ENCODE results near the gene KRTAP16-1.
"Not testable (repeated sequence)": the region's sequence is repeated elsewhere in the genome, so short reads cannot be mapped to it uniquely, and the experiment has no call there.

The KRTAP16-1 gene

GRCh38 chr17:41287050-41287449 lies 22.1 kb downstream of the KRTAP16-1 start:
- no peaks in the 10 kb centered on the region for H3K9me3 ChIP-seq (ENCODE audit: insufficient read depth, low read length)
- H3K27ac ChIP-seq (ENCODE audit: low read depth, low read length) = no peak overlapping the region
- no peak overlapping the region for H3K9ac ChIP-seq (ENCODE audit: low read length)
- no peak overlapping the region for H3K4me3 ChIP-seq (ENCODE audit: insufficient read depth, low read length, poor library complexity, severe bottlenecking)
- H3K79me2 ChIP-seq (ENCODE audit: insufficient read depth, low read length) = no peaks in the 10 kb centered on the region
- H3K9me2 ChIP-seq (replicated peaks; ENCODE audit: insufficient read depth, low read length) = no peaks in the 10 kb centered on the region
- H3F3A ChIP-seq (ENCODE audit: insufficient read depth) = no peaks in the 10 kb centered on the region
- no peaks in the 10 kb centered on the region for H3K36me3 ChIP-seq (ENCODE audit: low read length)
- no peaks in the 10 kb centered on the region for H3K27me3 ChIP-seq (ENCODE audit: low read length)
- TF ChIP-seq EZH2phosphoT487 (conservative IDR thresholded peaks at IDR 0.05; ENCODE audit: low read length) (no peak), CTCF (IDR thresholded peaks at IDR 0.05; ENCODE audit: insufficient read depth, low read length, poor library complexity, severe bottlenecking) (no peak)
- H2AFZ ChIP-seq (ENCODE audit: low read depth, low read length, severe bottlenecking) = no peak overlapping the region
- H3K4me2 ChIP-seq (ENCODE audit: low read depth, low read length, poor library complexity, severe bottlenecking) = no peak overlapping the region
- H4K20me1 ChIP-seq (ENCODE audit: low read depth, low read length) = no peaks in the 10 kb centered on the region

- no peaks in the 10 kb centered on the region for H4K20me1 ChIP-seq (ENCODE audit: low read depth, low read length)
- no peak for TF ChIP-seq EZH2phosphoT487 (conservative IDR thresholded peaks at IDR 0.05; ENCODE audit: low read length)
Observed at GRCh38 chr17:41284546-41284945, 24.6 kb downstream of the KRTAP16-1 start.

GRCh38 chr17:41284043-41284442 lies 25.1 kb downstream of the KRTAP16-1 start:
- TF ChIP-seq CTCF (IDR thresholded peaks at IDR 0.05; ENCODE audit: insufficient read depth, low read length, poor library complexity, severe bottlenecking) (no peak), EZH2phosphoT487 (conservative IDR thresholded peaks at IDR 0.05; ENCODE audit: low read length) (no peak)
- H4K20me1 ChIP-seq (ENCODE audit: low read depth, low read length) = no peaks in the 10 kb centered on the region
- no peaks in the 10 kb centered on the region for H3K9me3 ChIP-seq (ENCODE audit: insufficient read depth, low read length)
- no peaks in the 10 kb centered on the region for H3F3A ChIP-seq (ENCODE audit: insufficient read depth)
- no peaks in the 10 kb centered on the region for H3K9me2 ChIP-seq (replicated peaks; ENCODE audit: insufficient read depth, low read length)
- no peak overlapping the region for H3K27ac ChIP-seq (ENCODE audit: low read depth, low read length)
- H2AFZ ChIP-seq (ENCODE audit: low read depth, low read length, severe bottlenecking) = no peak overlapping the region
- H3K27me3 ChIP-seq (ENCODE audit: low read length) = no peaks in the 10 kb centered on the region
- no peak overlapping the region for H3K4me3 ChIP-seq (ENCODE audit: insufficient read depth, low read length, poor library complexity, severe bottlenecking)
- H3K79me2 ChIP-seq (ENCODE audit: insufficient read depth, low read length) = no peaks in the 10 kb centered on the region
- H3K36me3 ChIP-seq (ENCODE audit: low read length) = no peaks in the 10 kb centered on the region
- no peak overlapping the region for H3K9ac ChIP-seq (ENCODE audit: low read length)
- H3K4me2 ChIP-seq (ENCODE audit: low read depth, low read length, poor library complexity, severe bottlenecking) = no peak overlapping the region

More at GRCh38 chr17:41284546-41284945, 24.6 kb downstream of the KRTAP16-1 start:
- H3K79me2 ChIP-seq (ENCODE audit: insufficient read depth, low read length) = no peaks in the 10 kb centered on the region
- no peaks in the 10 kb centered on the region for H3K9me2 ChIP-seq (replicated peaks; ENCODE audit: insufficient read depth, low read length)
- H3K27ac ChIP-seq (ENCODE audit: low read depth, low read length) = no peak overlapping the region
- H3K4me3 ChIP-seq (ENCODE audit: insufficient read depth, low read length, poor library complexity, severe bottlenecking) = no peak overlapping the region
- no peak overlapping the region for H3K4me2 ChIP-seq (ENCODE audit: low read depth, low read length, poor library complexity, severe bottlenecking)
- no peaks in the 10 kb centered on the region for H3K27me3 ChIP-seq (ENCODE audit: low read length)
- H3K9me3 ChIP-seq (ENCODE audit: insufficient read depth, low read length) = no peaks in the 10 kb centered on the region
- no peaks in the 10 kb centered on the region for H3K36me3 ChIP-seq (ENCODE audit: low read length)
- no peak overlapping the region for H3K9ac ChIP-seq (ENCODE audit: low read length)
- H2AFZ ChIP-seq (ENCODE audit: low read depth, low read length, severe bottlenecking) = no peak overlapping the region
- H3F3A ChIP-seq (ENCODE audit: insufficient read depth) = no peaks in the 10 kb centered on the region

- TF ChIP-seq CTCF (IDR thresholded peaks at IDR 0.05; ENCODE audit: insufficient read depth, low read length, poor library complexity, severe bottlenecking) = no peak
- TF ChIP-seq EZH2phosphoT487 (conservative IDR thresholded peaks at IDR 0.05; ENCODE audit: low read length) = no peak
- no peaks in the 10 kb centered on the region for H3K79me2 ChIP-seq (ENCODE audit: insufficient read depth, low read length)
- H4K20me1 ChIP-seq (ENCODE audit: low read depth, low read length) = no peaks in the 10 kb centered on the region
- no peak overlapping the region for H2AFZ ChIP-seq (ENCODE audit: low read depth, low read length, severe bottlenecking)
- no peaks in the 10 kb centered on the region for H3K36me3 ChIP-seq (ENCODE audit: low read length)
- no peak overlapping the region for H3K4me2 ChIP-seq (ENCODE audit: low read depth, low read length, poor library complexity, severe bottlenecking)
- no peak overlapping the region for H3K9ac ChIP-seq (ENCODE audit: low read length)
- no peaks in the 10 kb centered on the region for H3K9me3 ChIP-seq (ENCODE audit: insufficient read depth, low read length)
- H3K4me3 ChIP-seq (ENCODE audit: insufficient read depth, low read length, poor library complexity, severe bottlenecking) = no peak overlapping the region
- no peak overlapping the region for H3K27ac ChIP-seq (ENCODE audit: low read depth, low read length)
- H3K9me2 ChIP-seq (replicated peaks; ENCODE audit: insufficient read depth, low read length) = no peaks in the 10 kb centered on the region
- H3F3A ChIP-seq (ENCODE audit: insufficient read depth) = no peaks in the 10 kb centered on the region
- no peaks in the 10 kb centered on the region for H3K27me3 ChIP-seq (ENCODE audit: low read length)
Observed at GRCh38 chr17:41278176-41278955, 30.7 kb downstream of the KRTAP16-1 start.

- not testable (repeated sequence) for H3F3A ChIP-seq (ENCODE audit: insufficient read depth); H3K9me2 ChIP-seq (replicated peaks; ENCODE audit: insufficient read depth, low read length); H2AFZ ChIP-seq (ENCODE audit: low read depth, low read length, severe bottlenecking); H3K9ac ChIP-seq (ENCODE audit: low read length); H3K36me3 ChIP-seq (ENCODE audit: low read length); H4K20me1 ChIP-seq (ENCODE audit: low read depth, low read length); H3K79me2 ChIP-seq (ENCODE audit: insufficient read depth, low read length); H3K27me3 ChIP-seq (ENCODE audit: low read length); H3K27ac ChIP-seq (ENCODE audit: low read depth, low read length); H3K4me3 ChIP-seq (ENCODE audit: insufficient read depth, low read length, poor library complexity, severe bottlenecking); H3K4me2 ChIP-seq (ENCODE audit: low read depth, low read length, poor library complexity, severe bottlenecking); H3K9me3 ChIP-seq (ENCODE audit: insufficient read depth, low read length)
Observed at GRCh38 chr17:41275648-41276190, 33.4 kb downstream of the KRTAP16-1 start, which contains the start of gene KRTAP9-7. KRTAP9-7 (plus strand) TSS chr17:41275698; CDS start chr17:41275698, 0 bp downstream.
